Aorta (tissue), 5 donors: ENCODE results near the gene MYBPC2. TPM values are rescaled to one million over a fixed set of nuclear protein-coding genes. Genes with fewer than 3 reads are reported as not detected.
"Not testable (repeated sequence)": the region's sequence is repeated elsewhere in the genome, so short reads cannot be mapped to it uniquely, and the experiment has no call there.

Source experiments
- ATAC-seq: fragments of 200-7000 bp; cut with Tn5 transposase; one replicate; pipeline ENCODE4 v1.9.1; 2022; ENCODE audit warnings: moderate library complexity; ENCODE audit not compliant: low FRiP score
- DNase-seq, 2 donors: peaks; one replicate each; pipeline ENCODE4 v3.0.0-alpha.2; 2020
- H3K27ac ChIP-seq, 2 donors: one replicate each; pipeline ENCODE4 v1.5.1; 2013; ENCODE audit warnings: low read length in 2 of 2, mild to moderate bottlenecking in 2 of 2, moderate library complexity in 2 of 2, control low read depth in 1 of 2, inconsistent platforms in 1 of 2, low read depth in 1 of 2
- H3K27me3 ChIP-seq, 2 donors: one replicate each; pipeline ENCODE4 v1.6.1; 2013; ENCODE audit warnings: control low read depth in 1 of 2, low read length in 1 of 2, mild to moderate bottlenecking in 1 of 2, moderate library complexity in 1 of 2; ENCODE audit not compliant: insufficient read depth in 2 of 2, control insufficient read depth in 1 of 2
- H3K36me3 ChIP-seq, 2 donors: one replicate each; pipeline ENCODE4 v1.6.1; 2013; ENCODE audit warnings: control low read depth in 1 of 2, low read length in 1 of 2, mild to moderate bottlenecking in 1 of 2; ENCODE audit not compliant: insufficient read depth in 2 of 2, control insufficient read depth in 1 of 2
- H3K4me1 ChIP-seq, 2 donors: one replicate each; pipeline ENCODE4 v1.6.1; 2013; ENCODE audit warnings: low read length in 2 of 2, control low read depth in 1 of 2, mild to moderate bottlenecking in 1 of 2, moderate library complexity in 1 of 2; ENCODE audit not compliant: insufficient read depth in 2 of 2, control insufficient read depth in 1 of 2
- H3K4me3 ChIP-seq, 2 donors: one replicate each; pipeline ENCODE4 v1.5.1; 2013; ENCODE audit warnings: low read length in 2 of 2, control low read depth in 1 of 2, mild to moderate bottlenecking in 1 of 2
- H3K9me3 ChIP-seq: one replicate; pipeline ENCODE4 v1.6.1; 2013; ENCODE audit warnings: mild to moderate bottlenecking, low read length; ENCODE audit not compliant: control insufficient read depth
- WGBS, 2 donors: extraction: QIAGEN DNeasy Blood & Tissue Kit; methylation state at CpG; one replicate each; pipeline ENCODE4 v1.1.7; 2013; 5-methylcytosine and 5-hydroxymethylcytosine counted together
- intact Hi-C, 2 donors: fragments of 100-400 bp; cut with DNase I; formaldehyde crosslinking; loops; one replicate each; pipeline versions ENCODE4 v1.14.2 to v1.15.0; 2022
- polyA plus RNA-seq, 2 donors: library from polyadenylated mRNA; stranded (reverse); fragments of 200-250 nt; gene quantifications; one replicate each; pipeline ENCODE4 v1.2.3, GENCODE V29; 2013
- total RNA-seq, 2 donors: library from RNA; stranded (reverse); fragmentation: NEBNext Ultra II Directional; extraction: Animal tissue kit (Norgen Biotek cat#: 25700); gene quantifications; one replicate each; pipeline ENCODE4 v1.2.1, GENCODE V29; 2021
- donor health status: healthy with polysubstance abuse.
- donor health status: Bipolar disorder and iron deficiency.
- donor health status: DM: no; HTN: no; CAD: no.
- donor health status: DM: no; HTN: no; CAD: no.
- donor health status: DM: yes; HTN: yes; CAD: no.

The MYBPC2 gene
- total and polyA plus RNA-seq, 4 donors = 0.03 TPM; not detected in 3

GRCh38 chr19:50390952-50391351 is 41.7 kb upstream of the MYBPC2 start:
- intact Hi-C loops, H3K27ac ChIP-seq, H3K9me3 ChIP-seq, DNase-seq, ATAC-seq, H3K4me1 ChIP-seq, H3K27me3 ChIP-seq, H3K36me3 ChIP-seq, H3K4me3 ChIP-seq: not testable (repeated sequence)
- WGBS, 2 donors = 96% methylated on average over 21 to 23 of the region's 23 CpGs

GRCh38 chr19:50392759-50393158 is 39.9 kb upstream of the MYBPC2 start:
- Histone ChIP-seq H3K36me3 (no peaks in the 10 kb centered on the region), H3K27me3 (no peaks in the 10 kb centered on the region), H3K9me3 (no peaks in the 10 kb centered on the region), H3K4me1 (no peaks in the 10 kb centered on the region), H3K4me3 (no peak overlapping the region), H3K27ac (no peak overlapping the region)
- intact Hi-C loops = no loop called here
- DNase-seq = no peak
- no peak for ATAC-seq
- WGBS, 2 donors = 92 to 95% methylated on average over 5 of the region's 5 CpGs

- 89 to 90% methylated on average over 4 of the region's 4 CpGs for WGBS, 2 donors
- Histone ChIP-seq H3K4me3 (no peak overlapping the region), H3K27me3 (no peaks in the 10 kb centered on the region), H3K4me1 (no peaks in the 10 kb centered on the region), H3K9me3 (no peaks in the 10 kb centered on the region), H3K36me3 (no peaks in the 10 kb centered on the region), H3K27ac (no peak overlapping the region)
- DNase-seq (no peak), ATAC-seq (no peak)
- intact Hi-C loops = no loop called here
Observed at GRCh38 chr19:50393589-50393988, 39.1 kb upstream of the MYBPC2 start.

GRCh38 chr19:50394017-50394416 is 38.7 kb upstream of the MYBPC2 start:
- 94% methylated on average over 9 of the region's 9 CpGs for WGBS, 2 donors
- no peaks in the 10 kb centered on the region for H3K27me3 ChIP-seq
- no peaks in the 10 kb centered on the region for H3K4me1 ChIP-seq
- H3K9me3 ChIP-seq = no peaks in the 10 kb centered on the region
- no peak for ATAC-seq
- H3K27ac ChIP-seq = no peak overlapping the region
- H3K4me3 ChIP-seq = no peak overlapping the region
- DNase-seq = no peak
- no peaks in the 10 kb centered on the region for H3K36me3 ChIP-seq
- intact Hi-C loops = no loop called here

GRCh38 chr19:50398675-50399367 is 33.9 kb upstream of the MYBPC2 start:
- peak in 1 of 2 donors; percentile 56 for DNase-seq
- Histone ChIP-seq H3K4me1 (no peaks in the 10 kb centered on the region), H3K36me3 (no peaks in the 10 kb centered on the region), H3K27ac (no peak overlapping the region), H3K4me3 (no peak overlapping the region), H3K9me3 (no peaks in the 10 kb centered on the region), H3K27me3 (no peaks in the 10 kb centered on the region)
- no peak for ATAC-seq
- intact Hi-C loops = no loop called here
- WGBS, 2 donors = 90 to 91% methylated on average over 13 of the region's 13 CpGs

GRCh38 chr19:50399368-50399745 is 33.3 kb upstream of the MYBPC2 start:
- Histone ChIP-seq H3K4me1 (no peaks in the 10 kb centered on the region), H3K4me3 (no peak overlapping the region), H3K36me3 (no peaks in the 10 kb centered on the region), H3K27me3 (no peaks in the 10 kb centered on the region), H3K27ac (no peak overlapping the region), H3K9me3 (no peaks in the 10 kb centered on the region)
- intact Hi-C loops = no loop called here
- WGBS, 2 donors = 97 to 98% methylated on average over 10 of the region's 10 CpGs
- no peak for ATAC-seq
- no peak for DNase-seq

- Histone ChIP-seq H3K27me3 (no peaks in the 10 kb centered on the region), H3K4me3 (no peak overlapping the region), H3K9me3 (no peaks in the 10 kb centered on the region), H3K36me3 (no peaks in the 10 kb centered on the region), H3K27ac (no peak overlapping the region), H3K4me1 (no peaks in the 10 kb centered on the region)
- WGBS, 2 donors = 92 to 95% methylated on average over 43 to 48 of the region's 48 CpGs
- DNase-seq (peak in 1 of 2 donors; percentile 72), ATAC-seq (no peak)
- intact Hi-C loops = no loop called here
Observed at GRCh38 chr19:50401605-50402450, 30.9 kb upstream of the MYBPC2 start.

GRCh38 chr19:50402544-50403301 is 30.0 kb upstream of the MYBPC2 start:
- 94 to 96% methylated on average over 38 to 41 of the region's 41 CpGs for WGBS, 2 donors
- ATAC-seq (no peak), DNase-seq (peak in 1 of 2 donors; percentile 69)
- H3K4me1 ChIP-seq = no peaks in the 10 kb centered on the region
- no peak overlapping the region for H3K4me3 ChIP-seq
- H3K36me3 ChIP-seq = no peaks in the 10 kb centered on the region
- no peaks in the 10 kb centered on the region for H3K27me3 ChIP-seq
- no peak overlapping the region for H3K27ac ChIP-seq
- intact Hi-C loops = no loop called here
- H3K9me3 ChIP-seq = no peaks in the 10 kb centered on the region
